HL-60 (cell line): ENCODE measurements around the gene HS3ST5.

Source experiments
- DNase-seq, 2 experiments: peaks; one replicate each; pipeline ENCODE4 v3.0.0-alpha.2; 2010 to 2020; ENCODE audit warnings: low read depth in 1 of 2, low spot score in 1 of 2
- H3K27ac ChIP-seq: fragments of 250-450 bp; sonication (Bioruptor Pico); replicated peaks from 2 replicates; pipeline ENCODE4 v1.5.1; 2020; ENCODE audit warnings: mild to moderate bottlenecking, moderate library complexity
- H3K27me3 ChIP-seq: fragments of 250-450 bp; sonication (Bioruptor Pico); 2 replicates; pipeline ENCODE4 v1.5.1; 2021; ENCODE audit warnings: mild to moderate bottlenecking, moderate library complexity; ENCODE audit not compliant: insufficient read depth, poor library complexity, severe bottlenecking
- H3K4me3 ChIP-seq: replicated peaks from 2 replicates; pipeline ENCODE4 v1.5.1; 2011; ENCODE audit warnings: mild to moderate bottlenecking, control low read depth, low read length; ENCODE audit not compliant: insufficient read depth
- GABPA ChIP-seq: IDR thresholded peaks from 2 replicates; pipeline ENCODE4 v1.6.1; 2012; ENCODE audit warnings: low read depth
- POLR2AphosphoS5 ChIP-seq: IDR thresholded peaks from 2 replicates; pipeline ENCODE4 v1.6.1; 2012; ENCODE audit warnings: low read depth
- SPI1 ChIP-seq: IDR thresholded peaks from 2 replicates; pipeline ENCODE4 v1.6.1; 2012; ENCODE audit warnings: low read depth, mild to moderate bottlenecking, borderline replicate concordance
- TF ChIP-seq, protein P1 (sequence below): IDR thresholded peaks from one replicate; pipeline ENCODE4 v1.5.1; 2011; ENCODE audit warnings: low read length, control low read depth, inconsistent platforms; ENCODE audit not compliant: insufficient read depth
- TF ChIP-seq, protein P2 (sequence below): IDR thresholded peaks from 2 replicates; pipeline ENCODE4 v1.6.1; 2012; ENCODE audit warnings: low read depth; ENCODE audit not compliant: insufficient replicate concordance

Gene HS3ST5

DNA sequence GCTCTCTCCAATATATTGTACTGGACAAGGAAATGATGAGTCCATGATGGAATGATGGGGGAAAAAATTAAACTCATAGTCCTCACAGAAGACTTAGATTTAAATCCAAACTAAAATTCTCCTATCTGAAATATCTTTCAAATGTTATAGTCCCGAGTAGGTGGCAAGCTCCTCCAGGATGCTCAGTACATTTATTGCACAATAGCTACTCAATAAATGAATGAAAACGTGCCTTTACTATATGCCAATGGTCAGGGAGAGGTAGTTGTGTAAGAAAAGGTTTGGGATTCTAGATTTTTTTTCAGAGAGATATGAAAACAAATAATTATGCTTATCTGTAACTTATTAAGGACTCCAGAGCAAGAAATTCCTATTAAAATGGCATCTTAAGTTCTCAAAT, 32.8 kb downstream of the HS3ST5 start:
- Histone ChIP-seq H3K27me3 (no peaks in the 10 kb centered on the region), H3K27ac (no peak overlapping the region), H3K4me3 (no peak overlapping the region)
- no peak for TF ChIP-seq SPI1
- TF ChIP-seq, protein P1, sequence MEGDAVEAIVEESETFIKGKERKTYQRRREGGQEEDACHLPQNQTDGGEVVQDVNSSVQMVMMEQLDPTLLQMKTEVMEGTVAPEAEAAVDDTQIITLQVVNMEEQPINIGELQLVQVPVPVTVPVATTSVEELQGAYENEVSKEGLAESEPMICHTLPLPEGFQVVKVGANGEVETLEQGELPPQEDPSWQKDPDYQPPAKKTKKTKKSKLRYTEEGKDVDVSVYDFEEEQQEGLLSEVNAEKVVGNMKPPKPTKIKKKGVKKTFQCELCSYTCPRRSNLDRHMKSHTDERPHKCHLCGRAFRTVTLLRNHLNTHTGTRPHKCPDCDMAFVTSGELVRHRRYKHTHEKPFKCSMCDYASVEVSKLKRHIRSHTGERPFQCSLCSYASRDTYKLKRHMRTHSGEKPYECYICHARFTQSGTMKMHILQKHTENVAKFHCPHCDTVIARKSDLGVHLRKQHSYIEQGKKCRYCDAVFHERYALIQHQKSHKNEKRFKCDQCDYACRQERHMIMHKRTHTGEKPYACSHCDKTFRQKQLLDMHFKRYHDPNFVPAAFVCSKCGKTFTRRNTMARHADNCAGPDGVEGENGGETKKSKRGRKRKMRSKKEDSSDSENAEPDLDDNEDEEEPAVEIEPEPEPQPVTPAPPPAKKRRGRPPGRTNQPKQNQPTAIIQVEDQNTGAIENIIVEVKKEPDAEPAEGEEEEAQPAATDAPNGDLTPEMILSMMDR = no peak
- TF ChIP-seq POLR2AphosphoS5 = no peak
- TF ChIP-seq, protein P2, sequence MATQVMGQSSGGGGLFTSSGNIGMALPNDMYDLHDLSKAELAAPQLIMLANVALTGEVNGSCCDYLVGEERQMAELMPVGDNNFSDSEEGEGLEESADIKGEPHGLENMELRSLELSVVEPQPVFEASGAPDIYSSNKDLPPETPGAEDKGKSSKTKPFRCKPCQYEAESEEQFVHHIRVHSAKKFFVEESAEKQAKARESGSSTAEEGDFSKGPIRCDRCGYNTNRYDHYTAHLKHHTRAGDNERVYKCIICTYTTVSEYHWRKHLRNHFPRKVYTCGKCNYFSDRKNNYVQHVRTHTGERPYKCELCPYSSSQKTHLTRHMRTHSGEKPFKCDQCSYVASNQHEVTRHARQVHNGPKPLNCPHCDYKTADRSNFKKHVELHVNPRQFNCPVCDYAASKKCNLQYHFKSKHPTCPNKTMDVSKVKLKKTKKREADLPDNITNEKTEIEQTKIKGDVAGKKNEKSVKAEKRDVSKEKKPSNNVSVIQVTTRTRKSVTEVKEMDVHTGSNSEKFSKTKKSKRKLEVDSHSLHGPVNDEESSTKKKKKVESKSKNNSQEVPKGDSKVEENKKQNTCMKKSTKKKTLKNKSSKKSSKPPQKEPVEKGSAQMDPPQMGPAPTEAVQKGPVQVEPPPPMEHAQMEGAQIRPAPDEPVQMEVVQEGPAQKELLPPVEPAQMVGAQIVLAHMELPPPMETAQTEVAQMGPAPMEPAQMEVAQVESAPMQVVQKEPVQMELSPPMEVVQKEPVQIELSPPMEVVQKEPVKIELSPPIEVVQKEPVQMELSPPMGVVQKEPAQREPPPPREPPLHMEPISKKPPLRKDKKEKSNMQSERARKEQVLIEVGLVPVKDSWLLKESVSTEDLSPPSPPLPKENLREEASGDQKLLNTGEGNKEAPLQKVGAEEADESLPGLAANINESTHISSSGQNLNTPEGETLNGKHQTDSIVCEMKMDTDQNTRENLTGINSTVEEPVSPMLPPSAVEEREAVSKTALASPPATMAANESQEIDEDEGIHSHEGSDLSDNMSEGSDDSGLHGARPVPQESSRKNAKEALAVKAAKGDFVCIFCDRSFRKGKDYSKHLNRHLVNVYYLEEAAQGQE = no peak
- no peak for TF ChIP-seq GABPA
- DNase-seq = no peak

DNA sequence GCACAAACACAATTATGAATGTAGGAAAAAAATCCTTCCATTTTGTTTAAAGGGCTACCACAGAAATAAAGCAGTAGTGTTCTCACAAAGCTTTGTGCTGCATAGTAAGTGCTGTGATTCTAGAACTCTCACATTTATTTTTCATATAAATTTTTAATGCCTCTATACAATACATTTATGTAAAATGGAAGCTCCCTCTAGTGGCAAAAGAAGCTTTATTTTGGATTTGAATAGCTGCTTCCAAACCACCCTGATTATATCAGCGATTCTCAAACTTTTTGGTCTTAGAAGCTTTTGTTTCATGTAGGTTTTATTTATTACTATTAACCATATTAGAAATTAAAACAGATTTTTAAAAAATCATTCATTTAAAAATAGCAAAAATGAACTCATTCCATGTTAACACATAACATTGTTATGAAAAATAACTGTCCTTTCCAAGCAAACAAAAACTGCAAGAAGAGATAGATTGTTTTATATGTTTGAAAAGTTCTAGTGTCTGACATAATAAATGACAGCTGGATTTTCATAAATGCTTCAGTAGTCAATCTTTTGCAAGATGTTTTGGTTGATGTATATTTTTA, 38.4 kb downstream of the HS3ST5 start:
- no peak for DNase-seq
- H3K4me3 ChIP-seq = no peak overlapping the region

DNA sequence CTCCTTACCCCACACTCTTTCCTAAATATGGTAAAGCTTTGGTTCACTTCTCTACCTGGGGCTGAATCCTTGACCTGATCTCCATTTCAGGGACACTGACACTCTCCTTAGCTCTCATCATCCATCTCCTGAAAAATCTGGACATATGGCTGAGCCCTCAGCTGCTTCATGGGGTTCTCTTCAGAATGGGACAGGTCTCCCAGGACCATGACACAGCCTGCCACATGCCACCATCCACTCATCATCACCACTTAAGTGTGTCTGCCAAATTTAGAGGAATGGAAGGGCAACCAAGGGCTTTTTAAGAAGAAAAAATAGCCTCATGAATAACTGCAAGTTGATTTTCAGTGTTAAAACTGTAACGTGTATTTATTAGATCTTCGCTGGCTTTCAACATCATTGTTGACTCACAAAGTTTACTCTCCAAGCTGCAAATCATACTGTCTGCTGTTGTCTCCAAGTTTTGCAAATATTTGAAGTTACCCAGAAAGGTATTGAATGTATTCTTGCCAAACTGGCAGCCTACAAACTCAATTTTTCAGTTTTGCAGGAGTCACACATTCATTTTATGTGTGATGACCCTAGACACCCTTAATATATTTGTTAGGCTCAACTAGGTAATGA, 41.1 kb downstream of the HS3ST5 start:
- Histone ChIP-seq H3K4me3 (no peak overlapping the region), H3K27me3 (no peaks in the 10 kb centered on the region), H3K27ac (no peak overlapping the region)
- no peak for TF ChIP-seq GABPA
- TF ChIP-seq, protein P2 = no peak
- DNase-seq = no peak

More for the DNA sequence above, 38.4 kb downstream of the HS3ST5 start:
- Histone ChIP-seq H3K27ac (no peak overlapping the region), H3K27me3 (no peaks in the 10 kb centered on the region)
- TF ChIP-seq GABPA = no peak
- TF ChIP-seq, protein P1 = peak; percentile 9
- TF ChIP-seq, protein P2 = no peak
